Astrocyte of the spinal cord (primary cell): ENCODE data around the gene RNU6-9.

Source experiments
- DNase-seq: peaks from one replicate; pipeline ENCODE4 v3.0.0; 2011; ENCODE audit warnings: low read depth, low spot score
- H3K4me3 ChIP-seq: 2 replicates; pipeline ENCODE4 v1.5.1; 2011; ENCODE audit warnings: low read depth, mild to moderate bottlenecking, low read length, moderate library complexity
- in situ Hi-C: cut with HindIII; loops from 2 replicates; pipeline ENCODE4 v1.10.0; 2017; ENCODE audit warnings: low sequenced_read_pairs
- TF ChIP-seq, protein P1 (sequence below): IDR thresholded peaks from 2 replicates; pipeline ENCODE4 v1.5.1; 2012; ENCODE audit warnings: low read depth, mild to moderate bottlenecking, low read length, inconsistent platforms

RNU6-9 gene

DNA sequence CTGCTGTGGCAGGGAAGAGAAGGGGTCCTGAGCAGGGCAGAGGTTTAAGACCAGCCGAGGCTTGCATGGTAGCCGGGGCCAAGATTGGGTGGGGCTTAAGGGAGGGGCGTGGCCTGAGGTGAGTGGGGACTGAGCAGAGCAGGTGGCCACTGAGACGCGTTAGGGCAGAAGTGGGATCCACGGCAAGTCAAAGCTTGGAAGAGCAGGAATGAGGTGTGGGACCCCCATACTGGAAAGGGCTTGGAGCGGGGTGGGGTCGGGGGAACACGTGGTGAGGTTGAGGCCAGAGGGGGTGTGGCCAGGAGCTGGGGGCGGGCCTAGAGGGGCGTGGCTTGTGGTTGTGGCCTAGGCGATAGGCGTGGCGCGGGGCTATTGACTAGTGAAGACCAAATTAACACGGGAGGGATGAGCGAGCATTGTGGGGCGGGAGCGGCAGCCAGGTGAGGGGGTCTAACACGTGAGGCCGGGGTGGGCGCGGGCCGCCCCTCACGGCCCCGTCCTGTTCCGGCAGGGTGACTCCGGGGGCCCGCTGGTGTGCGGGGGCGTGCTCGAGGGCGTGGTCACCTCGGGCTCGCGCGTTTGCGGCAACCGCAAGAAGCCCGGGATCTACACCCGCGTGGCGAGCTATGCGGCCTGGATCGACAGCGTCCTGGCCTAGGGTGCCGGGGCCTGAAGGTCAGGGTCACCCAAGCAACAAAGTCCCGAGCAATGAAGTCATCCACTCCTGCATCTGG is 30.5 kb upstream of the RNU6-9 start:
- DNase-seq = peak; percentile 36

DNA sequence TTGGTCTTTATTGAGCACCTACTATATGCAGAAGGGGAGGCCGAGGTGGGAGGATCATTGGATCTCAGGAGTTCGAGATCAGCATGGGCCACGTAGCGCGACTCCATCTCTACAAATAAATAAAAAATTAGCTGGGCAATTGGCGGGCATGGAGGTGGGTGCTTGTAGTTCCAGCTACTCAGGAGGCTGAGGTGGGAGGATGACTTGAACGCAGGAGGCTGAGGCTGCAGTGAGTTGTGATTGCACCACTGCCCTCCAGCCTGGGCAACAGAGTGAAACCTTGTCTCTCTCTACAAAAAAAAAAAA is 30.0 kb upstream of the RNU6-9 start:
- TF ChIP-seq, protein P1, sequence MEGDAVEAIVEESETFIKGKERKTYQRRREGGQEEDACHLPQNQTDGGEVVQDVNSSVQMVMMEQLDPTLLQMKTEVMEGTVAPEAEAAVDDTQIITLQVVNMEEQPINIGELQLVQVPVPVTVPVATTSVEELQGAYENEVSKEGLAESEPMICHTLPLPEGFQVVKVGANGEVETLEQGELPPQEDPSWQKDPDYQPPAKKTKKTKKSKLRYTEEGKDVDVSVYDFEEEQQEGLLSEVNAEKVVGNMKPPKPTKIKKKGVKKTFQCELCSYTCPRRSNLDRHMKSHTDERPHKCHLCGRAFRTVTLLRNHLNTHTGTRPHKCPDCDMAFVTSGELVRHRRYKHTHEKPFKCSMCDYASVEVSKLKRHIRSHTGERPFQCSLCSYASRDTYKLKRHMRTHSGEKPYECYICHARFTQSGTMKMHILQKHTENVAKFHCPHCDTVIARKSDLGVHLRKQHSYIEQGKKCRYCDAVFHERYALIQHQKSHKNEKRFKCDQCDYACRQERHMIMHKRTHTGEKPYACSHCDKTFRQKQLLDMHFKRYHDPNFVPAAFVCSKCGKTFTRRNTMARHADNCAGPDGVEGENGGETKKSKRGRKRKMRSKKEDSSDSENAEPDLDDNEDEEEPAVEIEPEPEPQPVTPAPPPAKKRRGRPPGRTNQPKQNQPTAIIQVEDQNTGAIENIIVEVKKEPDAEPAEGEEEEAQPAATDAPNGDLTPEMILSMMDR = no peak
- in situ Hi-C loops = no loop called here
- no peak for DNase-seq
- H3K4me3 ChIP-seq = no peak overlapping the region

More for the DNA sequence above, 30.5 kb upstream of the RNU6-9 start:
- H3K4me3 ChIP-seq = no peak overlapping the region
- in situ Hi-C loops = no loop called here
- TF ChIP-seq, protein P1 = no peak

DNA sequence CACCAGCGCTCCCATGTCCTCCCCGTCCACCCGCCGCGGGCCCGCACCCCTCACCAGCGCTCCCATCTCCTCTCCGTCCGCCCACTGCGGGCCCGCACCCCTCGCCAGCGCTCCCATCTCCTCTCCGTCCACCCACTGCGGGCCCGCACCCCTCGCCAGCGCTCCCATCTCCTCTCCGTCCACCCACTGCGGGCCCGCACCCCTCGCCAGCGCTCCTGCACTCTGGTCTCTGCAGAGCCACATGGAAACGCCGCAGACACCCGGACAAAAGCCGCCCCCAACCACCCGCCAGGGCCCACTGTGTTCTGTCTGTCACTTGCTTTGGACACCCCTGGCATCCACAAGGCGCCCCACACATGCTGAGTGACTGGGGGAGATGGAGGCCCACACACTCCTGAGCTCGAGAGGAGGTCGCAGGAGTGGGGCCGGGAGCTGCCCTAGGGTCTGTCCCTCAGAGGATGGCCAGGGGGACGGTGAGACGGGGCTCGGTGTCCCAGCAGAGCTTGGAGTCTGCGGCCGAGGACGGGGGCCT is 26.4 kb upstream of the RNU6-9 start:
- in situ Hi-C loops = no loop called here
- H3K4me3 ChIP-seq = no peak overlapping the region
- no peak for DNase-seq
- TF ChIP-seq, protein P1 = no peak

DNA sequence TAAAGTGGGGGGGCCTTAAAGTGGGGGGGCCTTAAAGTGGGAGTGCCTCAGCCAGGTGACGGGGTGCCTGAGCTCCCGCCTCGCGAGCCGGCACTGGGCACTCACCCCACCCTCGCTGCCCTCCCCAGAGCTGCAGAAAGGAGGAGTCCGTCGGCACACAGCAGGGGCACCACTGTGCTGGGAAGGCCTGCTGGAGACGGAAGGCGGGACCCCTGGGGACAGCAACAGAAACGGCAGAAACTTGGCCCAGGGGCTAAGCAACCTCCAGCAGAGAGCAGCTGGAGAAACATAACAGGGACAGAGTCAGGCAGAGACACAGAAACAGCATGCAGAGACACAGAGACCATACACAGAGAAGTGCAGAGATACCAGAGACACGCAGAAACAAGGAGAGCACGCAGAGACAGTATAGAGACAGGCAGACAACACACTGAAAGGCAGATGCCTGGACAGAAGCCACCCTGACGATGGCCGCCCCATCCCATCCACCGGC is 25.9 kb upstream of the RNU6-9 start:
- TF ChIP-seq, protein P1 = no peak
- no peak overlapping the region for H3K4me3 ChIP-seq
- in situ Hi-C loops = no loop called here
- DNase-seq = peak; percentile 75

DNA sequence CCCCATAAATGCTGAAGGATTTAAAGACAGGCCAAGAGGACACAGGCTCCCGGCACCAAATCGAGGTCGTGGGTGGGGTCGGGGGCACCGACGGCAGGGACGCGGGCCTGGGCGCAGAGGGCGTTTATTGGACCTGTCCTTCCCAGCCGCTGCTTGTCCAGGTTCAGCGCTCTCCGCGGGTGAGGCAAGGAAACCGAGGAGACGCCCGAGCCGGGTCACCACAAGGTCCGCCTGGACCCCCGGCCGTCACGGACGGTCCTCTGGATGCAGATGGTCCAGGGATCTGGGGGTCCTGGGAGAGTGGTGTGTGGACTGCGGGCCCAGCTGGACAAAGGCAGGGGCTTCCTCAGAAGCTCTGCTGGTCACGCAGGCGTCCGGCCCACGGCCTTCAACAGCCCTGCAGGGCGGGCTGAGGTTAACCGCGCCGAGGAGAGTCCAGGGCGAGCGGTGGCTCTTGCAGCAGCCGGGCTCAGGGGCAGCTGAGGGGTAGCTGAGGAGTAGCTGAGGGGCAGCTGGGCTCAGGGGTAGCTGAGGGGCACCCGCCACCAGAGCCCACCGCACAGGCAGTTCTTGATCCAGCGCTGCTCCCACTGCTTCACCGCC is 25.3 kb upstream of the RNU6-9 start:
- DNase-seq = no peak
- TF ChIP-seq, protein P1 = no peak
- in situ Hi-C loops = no loop called here
- H3K4me3 ChIP-seq = no peak overlapping the region

DNA sequence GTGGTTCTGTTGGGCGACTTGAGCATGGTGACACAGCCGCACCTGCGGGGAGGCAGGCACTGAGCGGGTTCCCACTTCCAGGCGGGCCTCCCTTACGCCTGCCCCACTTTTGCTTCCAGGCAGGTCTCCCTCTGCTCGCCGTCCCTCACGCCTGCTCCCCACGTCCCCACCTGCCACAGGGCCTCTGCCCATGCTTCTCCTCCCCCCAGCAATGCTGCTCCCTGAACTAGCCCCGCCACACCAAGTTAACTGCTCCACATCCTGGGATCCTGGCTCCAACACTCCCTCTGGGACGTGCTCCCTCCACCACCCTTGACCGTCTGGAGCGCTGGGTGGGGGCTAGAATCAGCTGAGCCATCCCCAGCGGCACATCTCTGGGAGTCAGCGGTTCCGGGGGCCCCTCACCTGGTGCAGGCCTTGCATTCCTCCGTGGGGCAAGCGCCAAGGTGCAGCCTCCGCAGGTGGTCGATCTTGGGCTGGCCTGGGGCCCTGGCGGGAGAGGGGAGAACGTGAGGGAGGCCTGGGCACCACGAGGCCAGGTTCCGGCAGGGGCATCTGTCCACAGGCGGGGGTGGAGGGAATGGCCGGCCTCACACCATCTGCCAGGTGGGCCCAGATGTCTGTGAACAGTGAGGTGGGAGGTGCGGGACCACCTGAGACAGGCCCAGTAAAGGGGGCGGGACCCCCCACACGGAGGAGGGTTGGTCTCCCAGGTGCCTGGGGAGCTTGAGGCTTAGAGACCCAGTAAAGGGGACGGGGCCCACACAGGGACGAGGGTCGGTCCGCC is 24.6 kb upstream of the RNU6-9 start:
- H3K4me3 ChIP-seq = no peak overlapping the region
- in situ Hi-C loops = no loop called here
- TF ChIP-seq, protein P1 = no peak
- no peak for DNase-seq
